OCI-LY1 (cell line): ENCODE results near the gene VARS1.

Experiments
- H2AFZ ChIP-seq: fragments of 200-600 bp; sonication (generic), shearing (Covaris generic); 2 replicates; pipeline ENCODE4 v1.6.0; 2014; ENCODE audit warnings: antibody characterized with exemption, mild to moderate bottlenecking, low read length
- H3F3A ChIP-seq: fragments of 200-600 bp; sonication (generic), shearing (Covaris generic); 2 replicates; pipeline ENCODE4 v1.6.0; 2014; ENCODE audit warnings: mild to moderate bottlenecking, antibody characterized with exemption, low read length, moderate library complexity; ENCODE audit not compliant: insufficient read depth
- H3K27ac ChIP-seq: fragments of 200-600 bp; sonication (generic); 2 replicates; pipeline ENCODE4 v1.5.1; 2014; ENCODE audit warnings: low read length, mixed run types, mild to moderate bottlenecking, low read depth; ENCODE audit not compliant: poor library complexity, severe bottlenecking
- H3K27me3 ChIP-seq: fragments of 200-600 bp; sonication (generic); 2 replicates; pipeline ENCODE4 v1.6.0; 2014; ENCODE audit warnings: antibody characterized with exemption, mild to moderate bottlenecking, low read length, moderate library complexity; ENCODE audit not compliant: insufficient read depth
- H3K36me3 ChIP-seq: fragments of 200-600 bp; sonication (generic); 2 replicates; pipeline ENCODE4 v1.6.1; 2014; ENCODE audit warnings: mild to moderate bottlenecking, antibody characterized with exemption, low read length, moderate library complexity, mixed read lengths; ENCODE audit not compliant: insufficient read depth
- H3K4me1 ChIP-seq: fragments of 200-600 bp; sonication (generic); 2 replicates; pipeline ENCODE4 v1.5.1; 2014; ENCODE audit warnings: mild to moderate bottlenecking, low read length, moderate library complexity; ENCODE audit not compliant: insufficient read depth, severe bottlenecking
- H3K4me2 ChIP-seq: fragments of 200-600 bp; sonication (generic), shearing (Covaris generic); 2 replicates; pipeline ENCODE4 v1.6.1; 2014; ENCODE audit warnings: low read length
- H3K4me3 ChIP-seq: fragments of 200-600 bp; sonication (generic); 2 replicates; pipeline ENCODE4 v1.5.1; 2014; ENCODE audit warnings: low read length, low read depth, mild to moderate bottlenecking, mixed read lengths; ENCODE audit not compliant: poor library complexity, severe bottlenecking
- H3K79me2 ChIP-seq: fragments of 200-600 bp; shearing (Covaris generic); 2 replicates; pipeline ENCODE4 v1.6.1; 2016; ENCODE audit warnings: mixed run types, low read length, mixed read lengths; ENCODE audit not compliant: insufficient read depth
- H3K9ac ChIP-seq: fragments of 200-600 bp; sonication (generic), shearing (Covaris generic); 2 replicates; pipeline ENCODE4 v1.6.1; 2014; ENCODE audit warnings: mild to moderate bottlenecking, low read length, mixed read lengths
- H3K9me2 ChIP-seq: fragments of 200-600 bp; sonication (generic), shearing (Covaris generic); 2 replicates; pipeline ENCODE4 v1.6.1; 2014; ENCODE audit warnings: low read depth, mild to moderate bottlenecking, low read length, mixed read lengths
- H3K9me3 ChIP-seq: fragments of 200-600 bp; shearing (Covaris generic); 2 replicates; pipeline ENCODE4 v1.6.1; 2014; ENCODE audit warnings: low read length, mixed read lengths
- H4K20me1 ChIP-seq: fragments of 200-600 bp; sonication (generic), shearing (Covaris generic); 2 replicates; pipeline ENCODE4 v1.6.0; 2016; ENCODE audit warnings: mild to moderate bottlenecking, low read length; ENCODE audit not compliant: insufficient read depth
- CTCF ChIP-seq: fragments of 200-600 bp; sonication (generic), shearing (Covaris generic); IDR thresholded peaks from 2 replicates; pipeline ENCODE4 v1.5.1; 2017; ENCODE audit warnings: mild to moderate bottlenecking, antibody characterized with exemption, low read length, moderate library complexity, mixed read lengths
- EZH2 ChIP-seq: fragments of 200-600 bp; sonication (generic), shearing (Covaris generic); IDR thresholded peaks from 2 replicates; pipeline ENCODE4 v1.8.0; 2017; ENCODE audit warnings: borderline replicate concordance, mixed run types, mild to moderate bottlenecking, antibody characterized with exemption, low read length, moderate library complexity, mixed read lengths

VARS1 gene

GRCh38 chr6:31762878-31763618, 32.5 kb downstream of the VARS1 start:
- H3K36me3 ChIP-seq, result peaks cover 67% of the 10 kb centered on the region
- H3K27me3 ChIP-seq, result no peaks in the 10 kb centered on the region
- no peaks in the 10 kb centered on the region for H3K9me3 ChIP-seq
- H4K20me1 ChIP-seq, result no peaks in the 10 kb centered on the region
- H3K4me1 ChIP-seq, result no peaks in the 10 kb centered on the region
- TF ChIP-seq EZH2 (no peak), CTCF (no peak)
- H3F3A ChIP-seq, result no peaks in the 10 kb centered on the region
- no peak overlapping the region for H2AFZ ChIP-seq
- H3K79me2 ChIP-seq, result no peaks in the 10 kb centered on the region
- no peaks in the 10 kb centered on the region for H3K9me2 ChIP-seq
- no peak overlapping the region for H3K27ac ChIP-seq
- H3K4me3 ChIP-seq, result no peak overlapping the region
- no peak overlapping the region for H3K9ac ChIP-seq
- no peak overlapping the region for H3K4me2 ChIP-seq

DNA sequence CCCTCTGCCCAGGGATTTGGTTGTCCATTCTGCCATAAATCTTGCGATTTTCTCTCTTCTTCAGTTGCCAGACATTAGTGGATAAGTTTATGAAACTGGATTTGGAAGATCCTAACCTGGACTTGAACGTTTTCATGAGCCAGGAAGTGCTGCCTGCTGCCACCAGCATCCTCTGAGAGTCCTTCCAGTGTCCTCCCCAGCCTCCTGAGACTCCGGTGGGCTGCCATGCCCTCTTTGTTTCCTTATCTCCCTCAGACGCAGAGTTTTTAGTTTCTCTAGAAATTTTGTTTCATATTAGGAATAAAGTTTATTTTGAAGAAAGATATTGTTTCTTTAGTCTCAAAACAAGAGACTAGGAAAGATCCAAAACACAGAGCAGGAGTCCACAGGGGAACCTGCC, 33.2 kb downstream of the VARS1 start, which contains the start of gene SAPCD1:
TSS of gene SAPCD1 (plus strand) at position 301 of the 400 bp plus-strand sequence. CDS start 399 bp downstream, outside the sequence.
- no peaks in the 10 kb centered on the region for H3K79me2 ChIP-seq

GRCh38 chr6:31761343-31761742, 34.2 kb downstream of the VARS1 start:
- H3K27me3 ChIP-seq, result no peaks in the 10 kb centered on the region
- H2AFZ ChIP-seq, result no peak overlapping the region
- no peaks in the 10 kb centered on the region for H3K4me1 ChIP-seq
- no peaks in the 10 kb centered on the region for H3K9me3 ChIP-seq
- no peak overlapping the region for H3K9ac ChIP-seq
- peaks cover 70% of the 10 kb centered on the region for H3K36me3 ChIP-seq
- no peak overlapping the region for H3K27ac ChIP-seq
- H4K20me1 ChIP-seq, result no peaks in the 10 kb centered on the region
- TF ChIP-seq CTCF (no peak), EZH2 (no peak)
- H3K79me2 ChIP-seq, result no peaks in the 10 kb centered on the region
- no peaks in the 10 kb centered on the region for H3K9me2 ChIP-seq
- H3K4me2 ChIP-seq, result no peak overlapping the region
- no peaks in the 10 kb centered on the region for H3F3A ChIP-seq
- H3K4me3 ChIP-seq, result no peak overlapping the region

More for the DNA sequence above, 33.2 kb downstream of the VARS1 start, which contains the start of gene SAPCD1:
- no peaks in the 10 kb centered on the region for H4K20me1 ChIP-seq
- no peaks in the 10 kb centered on the region for H3K9me3 ChIP-seq
- no peaks in the 10 kb centered on the region for H3F3A ChIP-seq
- H3K4me2 ChIP-seq, result no peak within 1 kb of the TSS
- TF ChIP-seq CTCF, result no peak
- no peaks in the 10 kb centered on the region for H3K27me3 ChIP-seq
- H2AFZ ChIP-seq, result no peak within 1 kb of the TSS
- H3K36me3 ChIP-seq, result peaks cover 70% of the 10 kb centered on the region
- no peak within 1 kb of the TSS for H3K4me3 ChIP-seq
- no peak within 1 kb of the TSS for H3K9ac ChIP-seq
- no peak within 1 kb of the TSS for H3K27ac ChIP-seq
- H3K4me1 ChIP-seq, result no peaks in the 10 kb centered on the region
- no peaks in the 10 kb centered on the region for H3K9me2 ChIP-seq
